ENCODE data around the gene CLEC16A. TPM values are rescaled to one million over a fixed set of nuclear protein-coding genes. Genes with fewer than 3 reads are reported as not detected.

CLEC16A gene
- total RNA-seq, 4 donors from 2014 or later = 7.6 to 65.6 (median 28.0) TPM

- intact Hi-C loops (cut with DNase I; ENCODE audit: low total_unique reads) = no loop called here
- no peak overlapping the region for H3K4me3 ChIP-seq
- no peaks in the 10 kb centered on the region for H3K27me3 ChIP-seq
- H3K9me3 ChIP-seq = no peaks in the 10 kb centered on the region
- no peak overlapping the region for H3K27ac ChIP-seq
- no peak for TF ChIP-seq POLR2A (IDR thresholded peaks at IDR 0.05)
- TF ChIP-seq, protein P1, sequence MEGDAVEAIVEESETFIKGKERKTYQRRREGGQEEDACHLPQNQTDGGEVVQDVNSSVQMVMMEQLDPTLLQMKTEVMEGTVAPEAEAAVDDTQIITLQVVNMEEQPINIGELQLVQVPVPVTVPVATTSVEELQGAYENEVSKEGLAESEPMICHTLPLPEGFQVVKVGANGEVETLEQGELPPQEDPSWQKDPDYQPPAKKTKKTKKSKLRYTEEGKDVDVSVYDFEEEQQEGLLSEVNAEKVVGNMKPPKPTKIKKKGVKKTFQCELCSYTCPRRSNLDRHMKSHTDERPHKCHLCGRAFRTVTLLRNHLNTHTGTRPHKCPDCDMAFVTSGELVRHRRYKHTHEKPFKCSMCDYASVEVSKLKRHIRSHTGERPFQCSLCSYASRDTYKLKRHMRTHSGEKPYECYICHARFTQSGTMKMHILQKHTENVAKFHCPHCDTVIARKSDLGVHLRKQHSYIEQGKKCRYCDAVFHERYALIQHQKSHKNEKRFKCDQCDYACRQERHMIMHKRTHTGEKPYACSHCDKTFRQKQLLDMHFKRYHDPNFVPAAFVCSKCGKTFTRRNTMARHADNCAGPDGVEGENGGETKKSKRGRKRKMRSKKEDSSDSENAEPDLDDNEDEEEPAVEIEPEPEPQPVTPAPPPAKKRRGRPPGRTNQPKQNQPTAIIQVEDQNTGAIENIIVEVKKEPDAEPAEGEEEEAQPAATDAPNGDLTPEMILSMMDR (IDR thresholded peaks at IDR 0.05) = no peak
- H3K4me1 ChIP-seq = no peaks in the 10 kb centered on the region
- no peaks in the 10 kb centered on the region for H3K36me3 ChIP-seq
- DNase-seq = no peak
These were observed 199.1 kb downstream of the CLEC16A start for GRCh38 chr16:11143372-11144035.

- TF ChIP-seq, protein P1 (IDR thresholded peaks at IDR 0.05) = no peak
- no peak for TF ChIP-seq POLR2A (IDR thresholded peaks at IDR 0.05)
- Histone ChIP-seq H3K4me3 (no peak overlapping the region), H3K27ac (no peak overlapping the region), H3K4me1 (no peaks in the 10 kb centered on the region), H3K9me3 (no peaks in the 10 kb centered on the region), H3K27me3 (no peaks in the 10 kb centered on the region), H3K36me3 (no peaks in the 10 kb centered on the region)
- no peak for DNase-seq
- intact Hi-C loops (cut with DNase I; ENCODE audit: low total_unique reads) = no loop called here
These were observed 199.8 kb downstream of the CLEC16A start for GRCh38 chr16:11144122-11144521.

DNA sequence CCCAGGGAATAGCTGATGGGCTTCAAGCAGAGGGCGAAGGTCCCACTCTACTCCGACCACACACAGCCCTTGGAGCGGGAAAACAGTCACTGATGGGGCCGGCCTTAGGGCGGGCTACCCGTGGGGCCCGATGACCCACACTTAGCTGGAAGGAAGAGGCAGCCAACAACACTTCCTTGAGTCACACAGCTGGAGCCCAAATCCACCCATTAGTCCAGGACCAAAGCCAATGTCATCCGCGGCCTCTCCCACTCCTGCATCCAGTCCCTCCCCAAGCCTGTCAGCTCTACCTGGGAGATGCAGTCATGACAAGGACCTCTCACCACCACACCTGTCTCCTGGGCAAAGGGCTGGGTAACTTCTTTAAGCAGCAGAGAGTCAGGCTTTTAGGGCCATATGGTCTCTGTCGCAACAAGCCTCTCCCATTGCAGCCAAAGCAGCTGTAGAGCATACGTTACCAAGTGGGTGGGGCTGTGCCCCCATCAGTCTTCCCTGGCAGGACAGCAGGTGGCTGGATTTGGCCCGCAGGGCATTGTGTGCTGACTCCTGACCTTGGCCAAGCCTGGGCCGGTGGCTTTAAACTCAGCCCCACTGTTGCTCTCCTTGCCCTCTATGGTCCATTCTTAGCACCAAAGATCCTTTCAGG is 200.9 kb downstream of the CLEC16A start:
- H3K4me1 ChIP-seq = no peaks in the 10 kb centered on the region
- H3K27ac ChIP-seq = no peak overlapping the region
- no peak for TF ChIP-seq POLR2A (IDR thresholded peaks at IDR 0.05)
- TF ChIP-seq, protein P1 (IDR thresholded peaks at IDR 0.05) = no peak
- no peaks in the 10 kb centered on the region for H3K36me3 ChIP-seq
- no peaks in the 10 kb centered on the region for H3K9me3 ChIP-seq
- intact Hi-C loops (cut with DNase I; ENCODE audit: low total_unique reads) = no loop called here
- H3K27me3 ChIP-seq = no peaks in the 10 kb centered on the region
- DNase-seq = no peak
- no peak overlapping the region for H3K4me3 ChIP-seq

- intact Hi-C loops (cut with DNase I; ENCODE audit: low total_unique reads) = no loop called here
- no peak for DNase-seq
- no peak overlapping the region for H3K27ac ChIP-seq
These were observed 201.5 kb downstream of the CLEC16A start for GRCh38 chr16:11145819-11146211.

More at GRCh38 chr16:11145819-11146211, 201.5 kb downstream of the CLEC16A start:
- Histone ChIP-seq H3K4me3 (no peak overlapping the region), H3K36me3 (no peaks in the 10 kb centered on the region), H3K4me1 (no peaks in the 10 kb centered on the region), H3K9me3 (no peaks in the 10 kb centered on the region), H3K27me3 (no peaks in the 10 kb centered on the region)
- no peak for TF ChIP-seq POLR2A (IDR thresholded peaks at IDR 0.05)
- TF ChIP-seq, protein P1 (IDR thresholded peaks at IDR 0.05) = no peak
